ENCODE measurements around the gene TMEM107.

TMEM107 gene

DNA sequence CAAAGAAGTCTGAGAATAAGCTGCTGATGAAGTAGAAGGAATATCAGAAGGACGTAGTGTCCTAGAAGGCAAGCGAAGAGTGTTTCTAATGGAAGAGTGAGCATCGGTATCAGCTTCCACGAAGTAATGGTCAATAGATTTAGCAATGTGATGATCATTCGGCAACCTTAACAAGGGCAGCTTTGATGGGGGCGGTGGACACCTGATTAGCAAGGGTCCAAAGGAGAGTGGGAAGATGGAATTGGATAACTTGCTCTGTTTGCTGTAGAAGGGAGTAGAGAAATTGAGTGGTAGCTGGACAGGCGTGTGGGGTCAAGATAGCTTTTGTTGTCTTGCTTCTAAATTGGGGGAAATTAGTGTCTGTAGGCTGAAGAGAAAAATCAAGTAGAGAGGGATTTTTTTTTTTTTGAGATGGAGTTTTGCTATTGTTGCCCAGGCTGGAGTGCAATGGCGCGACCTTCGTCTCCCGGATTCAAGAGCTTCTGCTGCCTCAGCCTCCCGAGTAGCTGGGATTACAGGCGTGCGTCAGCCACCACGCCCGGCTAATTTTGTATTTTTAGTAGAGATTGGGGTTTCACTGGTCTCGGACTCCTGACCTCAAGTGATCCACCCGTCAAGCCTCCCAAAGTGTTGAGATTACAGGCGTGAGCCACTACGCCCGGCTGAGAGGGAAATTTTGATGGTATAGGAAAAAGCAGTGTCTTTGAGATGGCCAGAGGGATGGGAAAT lies 38.4 kb downstream of the TMEM107 start:
- DNase-seq (ENCODE audit: low read depth): no peak

DNA sequence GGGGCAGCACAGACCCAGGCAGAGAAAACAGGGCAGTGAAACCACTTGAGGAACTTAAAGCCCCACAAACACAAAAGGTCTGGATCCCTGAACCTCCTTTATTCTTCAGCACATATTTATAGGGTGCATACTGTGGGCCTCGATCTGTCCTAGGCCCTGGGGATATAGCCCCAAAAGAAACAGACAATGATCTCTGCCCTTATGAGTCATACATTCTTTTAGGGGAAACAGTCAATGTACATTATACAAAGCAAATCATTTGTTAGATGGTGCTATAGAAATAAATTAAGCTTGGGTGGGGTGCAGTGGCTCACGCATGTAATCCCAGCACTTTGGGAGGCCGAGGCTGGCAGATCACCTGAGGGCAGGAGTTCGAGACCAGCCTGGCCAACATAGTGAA lies 42.2 kb downstream of the TMEM107 start:
- no peak for DNase-seq (ENCODE audit: low read depth)

DNA sequence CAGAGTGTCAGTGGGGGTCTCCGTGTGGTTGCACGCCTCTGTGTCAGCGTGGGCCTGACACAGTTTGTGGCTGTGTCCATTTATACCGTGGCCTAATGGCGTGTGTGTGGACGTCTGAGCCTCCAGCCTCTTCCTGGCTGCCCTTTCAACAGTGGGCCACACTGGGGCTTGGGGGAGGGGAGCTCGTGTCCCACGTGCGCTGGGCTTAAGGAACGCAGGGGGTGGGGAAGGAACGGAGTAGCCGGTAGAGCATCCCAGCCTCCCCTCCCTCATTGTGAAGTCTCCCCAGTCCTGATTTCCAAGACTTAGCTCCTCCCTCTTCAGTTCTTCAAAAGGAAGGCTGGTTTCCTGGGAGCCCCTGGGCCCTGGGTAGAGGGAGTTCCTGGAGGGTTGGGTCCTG lies 42.8 kb downstream of the TMEM107 start:
- DNase-seq (ENCODE audit: low read depth): no peak

DNA sequence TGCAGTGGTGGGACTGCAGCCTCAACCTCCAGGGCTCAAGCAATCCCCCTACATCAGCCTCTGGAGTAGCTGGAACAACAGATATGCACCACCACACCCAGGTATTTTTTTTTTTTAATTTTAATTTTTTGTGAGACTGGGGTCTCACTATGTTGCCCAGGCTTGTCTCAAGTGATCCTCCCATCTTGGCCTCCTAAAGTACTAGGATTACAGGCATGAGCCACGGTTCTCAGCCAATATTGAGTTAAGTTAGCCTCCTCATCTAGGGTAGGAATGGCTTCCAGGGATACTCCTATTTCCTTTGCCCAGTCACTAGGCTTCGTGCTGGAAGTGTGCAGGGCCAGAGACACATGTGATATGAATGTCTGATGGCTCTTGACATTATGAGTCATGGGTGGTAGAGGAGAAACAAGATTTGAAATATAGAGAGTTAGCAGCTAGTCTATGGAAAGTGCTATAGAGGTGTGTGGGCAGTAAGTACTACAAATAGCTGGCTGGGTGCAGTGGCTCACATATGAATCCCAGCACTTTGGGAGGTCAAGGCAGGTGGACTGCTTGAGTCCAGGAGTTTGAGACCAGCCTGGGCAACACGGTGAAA lies 44.2 kb downstream of the TMEM107 start:
- no peak for DNase-seq (ENCODE audit: low read depth)

DNA sequence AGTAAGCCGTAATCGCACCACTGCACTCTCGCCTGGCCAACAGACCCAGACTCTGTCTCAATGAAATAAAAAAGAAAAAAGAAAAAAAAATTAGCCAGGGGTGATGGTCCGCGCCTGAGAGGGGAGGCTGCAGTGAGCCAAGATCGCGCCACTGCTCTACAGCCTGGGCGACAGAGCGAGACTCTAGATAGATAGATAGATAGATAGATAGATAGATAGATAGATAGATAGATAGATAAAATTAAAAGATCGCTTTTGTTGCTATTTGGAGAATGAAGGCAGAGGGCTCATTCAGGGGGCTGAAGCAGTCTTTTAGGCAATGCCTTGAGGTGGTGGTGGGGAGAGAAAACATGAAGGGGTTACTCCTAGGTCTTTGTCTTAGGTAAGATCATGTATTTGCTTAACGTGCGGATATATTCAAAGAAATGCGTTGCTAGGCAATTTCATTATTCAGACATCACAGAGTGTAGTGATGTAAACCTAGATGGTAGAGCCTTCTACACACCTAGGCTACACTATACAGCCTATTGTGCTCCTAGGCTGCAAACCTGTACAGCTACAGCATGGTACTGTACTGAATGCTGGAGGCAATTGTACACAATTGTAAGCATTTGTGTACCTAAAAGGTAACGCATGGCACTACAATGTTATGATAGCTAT lies 47.9 kb downstream of the TMEM107 start:
- no peak for DNase-seq (ENCODE audit: low read depth)

DNA sequence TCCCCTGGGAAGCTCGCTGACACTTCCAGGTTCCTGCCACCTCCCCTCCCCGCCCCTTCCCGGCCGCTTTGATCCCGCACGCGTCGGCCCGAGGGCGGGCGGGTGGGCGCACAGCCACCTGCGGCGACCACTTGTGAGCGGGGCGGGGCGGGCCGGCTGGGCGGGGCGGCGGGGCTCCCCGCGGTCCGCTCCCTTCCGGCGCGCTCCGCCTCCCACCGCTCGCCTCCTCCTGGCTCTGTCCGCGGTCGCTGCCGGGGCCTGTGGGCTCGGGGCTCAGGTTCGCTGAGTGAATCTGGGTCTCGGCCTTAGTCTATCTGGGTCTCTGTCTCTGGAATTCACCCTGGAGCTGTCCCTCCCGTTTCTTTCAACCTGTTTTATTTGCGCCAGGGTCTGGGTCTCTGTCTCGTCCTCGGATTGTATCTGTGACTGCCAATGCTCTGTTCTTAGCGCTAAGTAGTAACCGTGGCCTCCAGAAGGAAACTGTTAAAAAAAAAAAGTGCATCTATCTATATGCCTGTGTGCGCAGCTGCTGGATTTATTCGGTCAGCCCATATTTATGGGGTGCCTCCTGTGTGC lies 49.6 kb downstream of the TMEM107 start:
- DNase-seq (ENCODE audit: low read depth): no peak

DNA sequence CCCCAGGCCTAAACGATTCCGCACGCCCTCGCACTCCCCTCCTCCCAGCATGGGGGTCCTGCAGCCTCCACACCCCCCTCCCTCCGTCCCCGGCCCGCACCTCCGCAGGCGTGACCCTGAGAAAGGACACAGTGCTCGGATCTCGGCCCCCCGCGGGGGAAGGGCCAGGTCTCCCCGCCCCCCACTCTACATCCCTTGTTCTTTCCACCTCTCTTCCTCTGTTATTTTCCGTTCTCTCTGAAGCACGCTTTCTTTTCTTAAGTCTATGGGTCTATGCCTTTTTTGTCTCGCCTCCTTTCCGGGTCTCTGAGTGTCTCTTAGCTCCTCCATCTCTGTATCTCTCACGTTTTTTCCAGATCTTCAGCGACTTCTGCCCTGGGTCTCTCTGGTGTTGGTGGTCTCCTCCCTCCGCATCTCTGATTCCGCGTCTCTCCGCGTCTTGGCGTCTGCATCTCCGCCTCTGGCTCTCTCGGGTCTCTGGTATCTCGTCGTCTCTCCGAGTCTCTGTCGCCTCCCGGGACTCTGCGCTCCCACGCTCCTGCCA lies 50.2 kb downstream of the TMEM107 start:
- DNase-seq (ENCODE audit: low read depth): no peak

DNA sequence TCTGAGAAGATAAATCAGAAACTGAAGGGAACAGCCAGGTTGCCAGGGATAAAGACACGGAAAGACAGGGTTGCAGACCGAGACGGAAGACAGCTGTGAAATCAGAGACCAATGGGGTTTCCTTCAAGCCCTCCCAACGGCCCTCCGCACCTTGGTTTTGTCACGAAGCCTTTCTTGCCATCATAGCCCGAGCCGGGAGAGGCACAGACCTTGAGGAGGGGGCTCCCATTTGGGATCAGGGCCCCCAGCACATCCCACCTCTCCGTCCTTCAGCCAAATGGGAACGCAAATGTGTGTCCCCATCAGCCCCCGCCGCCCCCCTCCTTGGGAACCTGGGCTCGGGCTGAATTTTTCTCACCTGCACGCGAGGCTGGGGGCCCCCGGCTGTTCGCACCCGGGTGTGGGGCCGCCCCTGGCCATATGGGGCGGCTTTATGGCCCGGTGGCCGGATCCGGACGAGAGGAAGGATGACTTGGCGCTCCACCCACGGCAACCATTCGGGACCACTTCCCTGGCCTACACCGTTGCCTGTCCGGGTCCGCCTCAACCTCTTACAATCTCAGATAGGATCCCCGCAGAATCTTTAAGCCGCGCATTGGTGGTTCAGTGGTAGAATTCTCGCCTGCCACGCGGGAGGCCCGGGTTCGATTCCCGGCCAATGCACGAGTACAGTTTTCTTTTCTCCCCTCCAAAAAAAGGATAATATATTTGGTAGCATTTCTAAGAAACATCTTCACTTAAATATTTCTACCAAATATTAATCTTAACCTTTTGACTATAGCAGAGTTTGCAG lies 50.8 kb downstream of the TMEM107 start:
- DNase-seq (ENCODE audit: low read depth): no peak

DNA sequence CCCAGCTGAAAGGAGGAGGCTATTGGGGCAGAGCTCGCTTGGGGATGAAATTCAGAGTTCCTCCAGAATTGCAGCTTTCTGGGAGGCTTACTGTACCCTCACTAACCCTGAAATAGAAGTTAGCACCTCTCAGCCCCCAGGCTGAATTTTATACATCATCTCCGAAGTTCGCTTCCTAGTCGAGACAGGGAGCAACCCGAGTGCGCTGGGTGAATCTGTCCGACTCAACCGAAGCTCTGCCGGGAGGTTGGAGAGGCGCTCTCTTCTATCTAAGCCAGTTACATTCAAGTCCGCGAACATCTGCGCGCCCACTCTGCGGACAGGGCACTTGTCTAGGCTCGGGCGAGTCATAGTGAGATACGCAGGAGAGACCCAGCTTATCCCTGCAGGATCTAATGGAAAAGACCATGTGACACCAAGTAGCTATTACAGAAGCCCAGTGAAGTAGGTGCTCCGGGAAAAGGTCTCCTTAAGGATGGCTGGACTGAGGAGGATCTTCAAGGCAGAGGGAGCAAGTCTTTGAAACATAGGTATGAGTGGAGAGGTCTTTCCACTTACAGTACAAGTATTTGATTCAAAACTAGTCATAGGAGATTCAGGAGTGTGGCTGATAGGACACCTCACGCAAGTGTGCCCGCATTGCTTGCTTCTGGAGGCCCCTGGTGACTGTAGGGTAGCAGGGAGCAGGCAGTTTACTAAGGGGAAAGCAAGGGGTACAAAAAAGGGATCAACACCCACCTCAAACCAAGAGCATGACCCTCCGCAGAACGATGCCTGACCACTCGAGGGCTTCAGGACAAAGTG lies 51.6 kb downstream of the TMEM107 start:
- DNase-seq (ENCODE audit: low read depth): no peak

DNA sequence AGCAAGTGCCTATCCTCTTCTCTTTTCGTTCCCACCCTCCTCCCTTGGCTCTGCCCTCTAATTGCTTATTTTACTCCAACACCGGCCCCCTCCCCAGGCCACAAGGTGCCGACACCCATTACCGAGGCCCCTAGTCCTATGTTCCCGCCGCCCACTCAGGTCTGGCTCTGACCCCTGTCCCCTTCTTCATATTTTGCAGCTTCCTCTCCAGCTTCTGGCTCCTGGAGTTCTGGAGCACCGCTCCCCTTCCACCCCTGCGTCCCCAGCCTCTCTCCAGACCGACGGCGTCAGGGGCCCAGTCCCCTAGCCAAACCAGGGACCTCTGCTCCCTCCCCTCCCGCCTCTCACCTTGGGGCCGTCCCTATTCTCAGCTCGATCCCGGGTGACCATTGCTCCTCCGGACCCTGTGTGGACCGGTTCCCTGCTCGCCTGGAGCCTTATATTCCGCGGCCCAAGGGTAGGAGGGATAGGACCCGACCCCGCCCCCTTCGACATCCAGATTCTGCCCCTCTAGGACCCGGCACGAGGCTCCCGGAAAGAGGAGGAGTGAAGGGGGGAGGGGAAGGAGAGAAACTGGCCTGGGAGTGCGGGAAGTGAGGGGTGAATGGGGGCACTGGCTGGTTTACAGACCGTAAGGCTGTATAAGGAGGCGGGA lies 52.4 kb downstream of the TMEM107 start, which contains the start of gene HES7:
Gene HES7 (minus strand): TSS at position 412 of the 655 bp plus-strand sequence. CDS start 22 bp downstream, at position 390.
- no peak for DNase-seq (ENCODE audit: low read depth)

DNA sequence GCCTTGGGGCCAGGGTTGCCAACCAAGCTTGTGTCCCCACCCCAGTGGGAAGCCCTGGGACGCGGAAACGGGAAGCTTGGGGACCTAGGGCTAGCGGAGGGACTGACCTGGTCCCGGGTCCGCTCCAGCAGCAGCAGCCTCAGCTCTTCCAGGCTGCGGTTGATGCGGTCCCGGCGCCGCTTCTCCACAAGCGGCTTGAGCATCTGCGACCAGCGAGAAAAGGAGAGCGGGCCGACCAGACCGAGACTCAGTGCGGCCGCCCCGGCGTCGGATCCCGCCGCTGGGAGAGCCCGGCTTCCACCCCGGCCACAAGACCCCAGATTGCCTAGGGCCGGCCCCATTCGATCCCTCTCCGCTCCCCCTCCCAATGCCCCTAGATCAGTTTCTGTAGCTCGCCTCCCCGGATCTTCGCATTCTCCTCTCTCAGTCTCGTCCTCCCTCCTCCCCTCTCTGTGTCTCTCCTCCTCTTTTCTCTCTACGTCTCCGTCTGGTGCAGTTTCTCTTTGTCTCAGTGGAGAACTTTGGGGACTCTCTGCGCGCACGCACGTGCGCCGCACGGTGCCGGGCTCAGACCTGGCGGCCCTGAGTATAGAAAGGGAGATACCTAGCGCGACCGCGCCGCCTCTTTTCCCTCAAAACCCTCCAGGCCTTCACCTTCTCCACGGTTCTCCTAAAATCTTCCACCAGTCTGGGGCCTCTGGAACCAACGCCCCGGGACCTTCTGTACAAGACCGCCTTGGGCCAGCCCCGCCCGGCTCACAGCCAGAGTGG lies 53.1 kb downstream of the TMEM107 start:
- DNase-seq (ENCODE audit: low read depth): no peak

Data from GM04503 (cell line).